Measurements from ENCODE around the gene CUL2.

The CUL2 gene

DNA sequence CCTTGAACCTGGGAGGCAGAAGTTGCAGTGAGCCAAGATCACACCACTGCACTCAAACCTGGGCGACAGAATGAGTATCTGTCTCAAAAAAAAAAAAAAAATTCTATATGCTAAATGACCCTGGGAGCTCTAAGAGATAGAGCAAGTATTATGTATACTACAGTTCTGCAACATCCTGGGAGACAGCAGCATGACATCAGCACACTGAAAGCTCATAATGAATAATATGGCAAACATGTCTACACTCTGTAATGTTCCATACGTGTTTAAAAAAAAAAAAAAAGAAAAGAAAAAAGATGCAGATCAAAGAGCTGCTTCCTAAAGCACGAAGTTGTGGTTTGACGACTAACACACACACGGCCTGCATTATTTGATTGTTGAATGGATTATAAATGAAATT, 72.5 kb downstream of the CUL2 start:
- Histone ChIP-seq H3K27me3 (ENCODE audit: insufficient read depth, low read depth, severe bottlenecking) (no peaks in the 10 kb centered on the region), H3K4me3 (ENCODE audit: low read depth, low read length) (no peak overlapping the region), H3K27ac (no peak overlapping the region), H3K9me3 (ENCODE audit: severe bottlenecking) (no peaks in the 10 kb centered on the region), H3K36me3 (no peaks in the 10 kb centered on the region)
- DNase-seq = no peak
- TF ChIP-seq, protein P1, sequence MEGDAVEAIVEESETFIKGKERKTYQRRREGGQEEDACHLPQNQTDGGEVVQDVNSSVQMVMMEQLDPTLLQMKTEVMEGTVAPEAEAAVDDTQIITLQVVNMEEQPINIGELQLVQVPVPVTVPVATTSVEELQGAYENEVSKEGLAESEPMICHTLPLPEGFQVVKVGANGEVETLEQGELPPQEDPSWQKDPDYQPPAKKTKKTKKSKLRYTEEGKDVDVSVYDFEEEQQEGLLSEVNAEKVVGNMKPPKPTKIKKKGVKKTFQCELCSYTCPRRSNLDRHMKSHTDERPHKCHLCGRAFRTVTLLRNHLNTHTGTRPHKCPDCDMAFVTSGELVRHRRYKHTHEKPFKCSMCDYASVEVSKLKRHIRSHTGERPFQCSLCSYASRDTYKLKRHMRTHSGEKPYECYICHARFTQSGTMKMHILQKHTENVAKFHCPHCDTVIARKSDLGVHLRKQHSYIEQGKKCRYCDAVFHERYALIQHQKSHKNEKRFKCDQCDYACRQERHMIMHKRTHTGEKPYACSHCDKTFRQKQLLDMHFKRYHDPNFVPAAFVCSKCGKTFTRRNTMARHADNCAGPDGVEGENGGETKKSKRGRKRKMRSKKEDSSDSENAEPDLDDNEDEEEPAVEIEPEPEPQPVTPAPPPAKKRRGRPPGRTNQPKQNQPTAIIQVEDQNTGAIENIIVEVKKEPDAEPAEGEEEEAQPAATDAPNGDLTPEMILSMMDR (IDR thresholded peaks at IDR 0.05; ENCODE audit: low read depth, low read length) = no peak

DNA sequence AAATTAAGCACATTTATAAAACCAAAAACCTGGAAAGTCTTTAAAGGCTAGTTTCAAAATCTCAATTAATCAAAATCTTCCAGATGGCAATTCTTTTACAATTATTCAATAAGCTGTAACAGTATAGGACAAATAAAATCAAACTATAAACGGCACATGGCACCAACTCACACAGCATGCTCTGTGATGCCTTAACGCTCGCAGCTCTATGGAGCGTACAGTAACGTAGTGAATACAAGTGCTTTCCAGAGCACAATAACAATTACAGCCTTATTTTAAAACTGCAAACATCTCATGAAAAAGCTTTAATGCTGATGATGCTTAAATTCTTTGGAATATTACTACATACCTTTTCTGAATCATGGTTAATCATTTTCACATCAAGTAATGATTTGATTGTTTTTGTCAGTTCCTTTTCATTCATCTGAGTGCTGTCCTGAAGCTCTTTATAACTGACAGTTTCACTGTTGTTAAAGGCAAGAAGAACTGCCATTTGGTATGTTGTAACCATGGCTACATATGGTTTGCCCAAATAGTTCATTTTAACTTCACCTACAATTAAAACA, 74.2 kb downstream of the CUL2 start:
- H3K36me3 ChIP-seq = no peaks in the 10 kb centered on the region
- H3K4me3 ChIP-seq (ENCODE audit: low read depth, low read length) = no peak overlapping the region
- no peak for DNase-seq
- no peak overlapping the region for H3K27ac ChIP-seq
- H3K27me3 ChIP-seq (ENCODE audit: insufficient read depth, low read depth, severe bottlenecking) = no peaks in the 10 kb centered on the region
- TF ChIP-seq, protein P1 (IDR thresholded peaks at IDR 0.05; ENCODE audit: low read depth, low read length) = no peak
- H3K9me3 ChIP-seq (ENCODE audit: severe bottlenecking) = no peaks in the 10 kb centered on the region

- Histone ChIP-seq H3K27me3 (ENCODE audit: insufficient read depth, low read depth, severe bottlenecking) (no peaks in the 10 kb centered on the region), H3K4me3 (ENCODE audit: low read depth, low read length) (no peak overlapping the region), H3K9me3 (ENCODE audit: severe bottlenecking) (no peaks in the 10 kb centered on the region), H3K36me3 (no peaks in the 10 kb centered on the region), H3K27ac (no peak overlapping the region)
- DNase-seq = no peak
- TF ChIP-seq, protein P1 (IDR thresholded peaks at IDR 0.05; ENCODE audit: low read depth, low read length) = no peak
These were observed 77.4 kb downstream of the CUL2 start for GRCh38 chr10:35012781-35013180.

DNA sequence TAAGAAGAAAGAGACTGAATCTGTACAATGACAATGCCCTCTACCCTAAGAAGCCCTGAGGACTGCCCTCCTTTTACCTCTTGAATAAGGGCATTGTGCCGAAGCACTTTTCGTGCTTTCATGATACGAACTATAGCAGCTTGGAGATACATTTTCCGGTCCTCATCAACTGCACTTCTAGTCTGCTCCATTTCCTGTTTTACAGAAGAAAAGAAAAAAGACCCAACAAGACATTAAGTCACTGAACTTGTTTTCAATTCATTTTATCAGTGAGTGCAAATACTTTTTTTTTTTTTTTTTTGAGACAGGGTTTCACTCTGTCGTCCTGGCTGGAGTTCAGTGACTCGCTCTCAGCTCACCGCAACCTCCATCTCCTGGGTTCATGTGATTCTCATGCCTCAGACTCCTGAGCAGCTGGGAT, 78.4 kb downstream of the CUL2 start:
- no peak overlapping the region for H3K27ac ChIP-seq
- no peak overlapping the region for H3K4me3 ChIP-seq (ENCODE audit: low read depth, low read length)
- H3K36me3 ChIP-seq = no peaks in the 10 kb centered on the region
- H3K27me3 ChIP-seq (ENCODE audit: insufficient read depth, low read depth, severe bottlenecking) = no peaks in the 10 kb centered on the region
- no peaks in the 10 kb centered on the region for H3K9me3 ChIP-seq (ENCODE audit: severe bottlenecking)
- no peak for DNase-seq
- TF ChIP-seq, protein P1 (IDR thresholded peaks at IDR 0.05; ENCODE audit: low read depth, low read length) = no peak

DNA sequence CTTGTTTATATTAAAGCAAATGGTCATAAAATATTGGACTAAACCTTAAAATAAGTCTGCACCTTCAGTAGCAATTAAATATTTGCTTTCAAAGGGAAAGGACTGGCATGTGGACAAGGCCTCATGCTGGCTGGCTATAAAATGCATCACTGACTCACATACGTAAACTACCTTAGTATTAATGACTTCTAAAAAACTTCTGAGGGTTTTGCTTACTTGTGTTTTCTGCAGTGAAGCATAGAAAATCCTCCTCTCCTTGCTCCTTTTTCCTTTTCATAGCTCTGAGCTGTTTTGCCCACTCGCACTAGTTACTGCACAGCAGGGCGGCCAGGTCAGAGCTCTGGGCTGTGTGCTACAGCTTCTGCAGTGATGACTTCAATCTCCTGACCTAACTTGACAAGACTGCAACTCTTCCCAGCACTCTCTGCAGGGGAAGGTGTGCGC, 82.3 kb downstream of the CUL2 start:
- H3K36me3 ChIP-seq = no peaks in the 10 kb centered on the region
- no peak for DNase-seq
- no peaks in the 10 kb centered on the region for H3K27me3 ChIP-seq (ENCODE audit: insufficient read depth, low read depth, severe bottlenecking)
- H3K9me3 ChIP-seq (ENCODE audit: severe bottlenecking) = no peaks in the 10 kb centered on the region
- no peak overlapping the region for H3K27ac ChIP-seq
- H3K4me3 ChIP-seq (ENCODE audit: low read depth, low read length) = no peak overlapping the region
- TF ChIP-seq, protein P1 (IDR thresholded peaks at IDR 0.05; ENCODE audit: low read depth, low read length) = no peak

DNA sequence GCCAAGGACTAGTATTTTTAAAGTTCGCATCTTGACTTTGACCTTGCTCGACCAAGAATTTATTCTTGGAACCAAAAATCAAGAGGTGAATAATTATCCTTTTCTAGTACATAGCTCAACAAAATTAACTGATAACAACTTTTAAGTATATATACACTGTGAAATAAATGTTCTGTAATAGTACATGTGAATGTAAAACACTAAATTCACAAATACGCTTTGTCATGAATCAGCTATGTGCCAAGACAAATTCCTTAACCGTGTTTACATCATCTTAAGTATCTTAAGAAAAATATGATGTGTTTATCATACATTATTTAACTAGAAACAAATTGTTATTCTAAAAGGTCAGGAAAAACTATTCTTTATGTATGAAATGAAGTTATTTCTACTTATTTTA, 83.3 kb downstream of the CUL2 start:
- DNase-seq = no peak
- H3K36me3 ChIP-seq = no peaks in the 10 kb centered on the region
- H3K4me3 ChIP-seq (ENCODE audit: low read depth, low read length) = no peak overlapping the region
- no peak overlapping the region for H3K27ac ChIP-seq
- no peaks in the 10 kb centered on the region for H3K9me3 ChIP-seq (ENCODE audit: severe bottlenecking)
- no peaks in the 10 kb centered on the region for H3K27me3 ChIP-seq (ENCODE audit: insufficient read depth, low read depth, severe bottlenecking)
- TF ChIP-seq, protein P1 (IDR thresholded peaks at IDR 0.05; ENCODE audit: low read depth, low read length) = no peak

Data from WERI-Rb-1 (cell line).